A673 (cell line): ENCODE measurements around the gene RALGAPA2.

Experiments
- CTCF ChIP-seq: fragments of 300-800, 200-600 bp; sonication (generic); conservative IDR thresholded peaks from 2 replicates; pipeline ENCODE4 v1.5.1; 2017; ENCODE audit warnings: low read depth, mild to moderate bottlenecking, antibody characterized with exemption, low read length, moderate library complexity, mixed read lengths
- EZH2 ChIP-seq: fragments of 200-600 bp; sonication (generic); IDR thresholded peaks from 2 replicates; pipeline ENCODE4 v1.6.1; 2017; ENCODE audit warnings: borderline replicate concordance, low read depth, mild to moderate bottlenecking, mixed read lengths, antibody characterized with exemption, low read length; ENCODE audit not compliant: poor library complexity, severe bottlenecking

- TF ChIP-seq CTCF, result no peak
- no peak for TF ChIP-seq EZH2
Measured at GRCh38 chr20:20731945-20732296, 19.5 kb upstream of the RALGAPA2 start.
